Posterior vena cava (tissue), 2 donors: Measurements from ENCODE around the gene KCND3. TPM values are rescaled to one million over a fixed set of nuclear protein-coding genes. Genes with fewer than 3 reads are reported as not detected.

ENCODE experiments used
- DNase-seq: peaks from one replicate; pipeline ENCODE4 v3.0.0-alpha.2; 2020; ENCODE audit warnings: low spot score
- intact Hi-C, 2 donors: fragments of 100-400 bp; cut with DNase I; formaldehyde crosslinking; loops; one replicate each; pipeline versions ENCODE4 v1.14.1 to v1.14.2; 2022 to 2023
- total RNA-seq, 2 donors: library from RNA; stranded (reverse); fragmentation: NEBNext Ultra II Directional; extraction: Animal tissue kit (Norgen Biotek cat#: 25700); gene quantifications; one replicate each; pipeline ENCODE4 v1.2.1, GENCODE V29; 2021
- donor health status: DM: yes; HTN: yes; CAD: no.
- donor health status: DM: yes; HTN: yes; CAD: no.

The KCND3 gene
- total RNA-seq, 2 donors from 2014 or later: 24.6 to 27.8 TPM

DNA sequence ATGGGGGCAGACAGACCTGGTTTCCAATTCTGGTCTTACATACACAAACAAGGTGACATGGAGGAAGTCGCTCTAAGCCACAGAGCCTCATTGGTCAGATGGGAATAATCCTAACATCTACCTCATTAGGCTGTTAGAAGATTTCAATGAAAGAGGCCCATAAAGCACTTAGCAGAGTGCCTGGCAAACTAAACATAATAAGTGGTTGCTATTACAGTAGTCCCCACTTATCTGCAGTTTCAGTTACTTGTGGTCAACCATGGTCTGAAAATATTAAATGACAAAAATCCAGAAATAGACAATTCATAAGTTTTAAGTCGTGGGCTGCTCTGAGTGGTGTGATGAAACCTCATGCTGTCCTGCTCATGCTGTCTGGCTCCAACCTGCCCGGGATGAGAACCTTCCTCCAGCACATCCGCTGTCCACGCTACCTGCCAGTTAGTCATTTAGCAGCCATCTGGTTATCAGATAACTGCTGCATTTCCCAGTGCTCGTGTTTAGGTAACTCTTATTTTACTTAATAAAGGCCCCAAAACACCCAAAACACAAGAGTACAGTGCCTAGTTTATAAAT lies 121.5 kb downstream of the KCND3 start:
- intact Hi-C loops: no loop called here

DNA sequence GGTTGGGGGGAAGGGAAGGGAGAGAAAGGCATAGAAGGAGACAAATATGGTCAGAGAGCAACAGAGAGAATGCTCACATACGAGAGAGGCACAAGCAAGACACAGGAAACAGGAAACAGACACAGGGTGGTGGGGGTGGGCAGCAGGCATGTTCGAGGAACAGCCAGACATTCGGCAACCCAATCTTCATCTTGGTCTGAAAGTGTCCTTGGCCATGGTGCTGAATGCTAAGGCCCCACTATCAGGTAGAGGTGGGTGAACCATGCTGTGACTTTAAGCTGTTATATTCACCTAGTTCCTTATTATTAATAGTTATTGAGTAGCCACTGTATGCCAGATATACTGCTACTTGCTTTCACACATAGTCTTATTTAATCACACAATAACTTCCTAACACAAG lies 124.6 kb downstream of the KCND3 start:
- intact Hi-C loops: no loop called here
- no peak for DNase-seq

More for the DNA sequence above, 121.5 kb downstream of the KCND3 start:
- no peak for DNase-seq

DNA sequence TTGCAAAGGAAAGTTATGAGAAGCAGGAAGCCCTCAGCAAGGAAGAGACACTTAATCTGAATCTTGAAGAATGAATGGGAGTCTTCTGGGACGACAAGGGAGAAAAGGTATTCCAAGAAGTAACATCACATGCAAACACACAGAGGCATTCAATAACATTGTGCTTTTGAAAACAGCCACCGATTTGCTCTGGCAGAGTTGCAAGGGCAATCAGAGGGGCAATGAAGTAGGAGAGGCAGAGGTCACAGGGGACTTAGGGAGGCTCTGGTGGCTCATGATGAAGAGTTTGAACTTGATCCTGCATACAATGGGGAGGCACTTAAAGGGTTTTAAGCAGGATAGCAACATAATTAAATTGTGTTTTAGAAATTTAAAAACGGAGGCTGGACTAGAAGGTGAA lies 126.1 kb downstream of the KCND3 start:
- no peak for DNase-seq
- intact Hi-C loops: no loop called here

DNA sequence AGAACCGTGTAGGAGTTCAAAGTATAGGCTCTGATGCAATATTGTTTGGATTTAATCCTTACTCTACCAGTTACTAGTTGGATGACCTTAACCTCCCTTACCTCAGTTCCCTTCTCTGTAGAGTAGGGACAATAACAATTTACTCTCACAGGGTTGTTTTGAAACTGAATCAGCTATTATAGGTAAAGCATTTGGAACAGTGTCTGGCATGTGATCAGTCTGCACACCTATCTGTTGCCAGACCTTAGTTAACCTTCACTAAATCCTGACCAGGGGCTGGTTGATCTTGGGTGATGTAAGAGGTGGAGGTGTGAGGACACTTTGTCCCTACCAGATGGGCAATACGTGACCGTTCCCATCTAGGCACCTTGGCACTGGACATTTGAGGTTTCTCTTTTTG lies 126.9 kb downstream of the KCND3 start:
- intact Hi-C loops: no loop called here
- no peak for DNase-seq

DNA sequence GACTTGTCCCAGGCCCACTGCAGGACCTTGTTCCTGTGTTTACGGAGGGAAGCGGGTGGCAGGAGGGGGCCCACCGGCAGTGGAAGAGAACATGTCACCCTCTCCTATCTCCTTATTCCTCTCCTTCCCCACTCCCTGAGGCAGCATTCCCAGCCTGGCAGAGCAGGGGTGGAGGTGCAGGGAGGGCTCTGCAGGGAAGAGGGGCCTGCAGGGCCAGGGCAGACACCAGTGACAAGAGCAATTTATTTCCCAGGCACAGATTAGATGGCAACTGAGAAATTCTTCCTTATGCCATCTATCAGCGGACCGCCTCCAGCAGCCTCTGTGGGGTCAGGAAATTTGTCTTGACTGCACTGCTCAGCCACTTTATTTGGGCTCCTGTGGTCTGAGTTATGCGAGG lies 127.9 kb downstream of the KCND3 start:
- DNase-seq: no peak
- intact Hi-C loops: no loop called here

DNA sequence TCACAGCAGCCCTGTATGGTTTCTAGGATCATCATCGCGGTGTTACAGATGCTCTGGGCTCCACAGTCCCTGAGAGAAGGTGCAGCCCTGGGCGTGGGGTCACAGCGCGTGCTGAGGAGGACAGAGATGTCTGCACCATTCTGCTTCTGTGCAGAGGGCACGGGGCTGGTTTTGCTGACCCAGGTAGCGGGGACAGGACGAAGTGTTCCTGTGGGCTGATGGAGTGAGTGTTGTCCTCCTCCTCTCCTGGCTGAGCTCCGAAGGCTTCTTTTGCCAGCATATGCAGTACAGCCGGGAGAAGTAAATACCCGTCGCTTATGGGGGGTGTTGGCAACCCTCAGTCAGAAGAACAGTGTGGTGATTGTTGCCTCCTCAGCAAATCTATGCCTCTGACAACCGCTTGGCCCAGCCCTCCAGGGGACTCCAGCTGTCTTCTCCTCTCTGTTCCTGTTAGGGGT lies 132.2 kb downstream of the KCND3 start:
- intact Hi-C loops: no loop called here
- DNase-seq: peak; percentile 64

DNA sequence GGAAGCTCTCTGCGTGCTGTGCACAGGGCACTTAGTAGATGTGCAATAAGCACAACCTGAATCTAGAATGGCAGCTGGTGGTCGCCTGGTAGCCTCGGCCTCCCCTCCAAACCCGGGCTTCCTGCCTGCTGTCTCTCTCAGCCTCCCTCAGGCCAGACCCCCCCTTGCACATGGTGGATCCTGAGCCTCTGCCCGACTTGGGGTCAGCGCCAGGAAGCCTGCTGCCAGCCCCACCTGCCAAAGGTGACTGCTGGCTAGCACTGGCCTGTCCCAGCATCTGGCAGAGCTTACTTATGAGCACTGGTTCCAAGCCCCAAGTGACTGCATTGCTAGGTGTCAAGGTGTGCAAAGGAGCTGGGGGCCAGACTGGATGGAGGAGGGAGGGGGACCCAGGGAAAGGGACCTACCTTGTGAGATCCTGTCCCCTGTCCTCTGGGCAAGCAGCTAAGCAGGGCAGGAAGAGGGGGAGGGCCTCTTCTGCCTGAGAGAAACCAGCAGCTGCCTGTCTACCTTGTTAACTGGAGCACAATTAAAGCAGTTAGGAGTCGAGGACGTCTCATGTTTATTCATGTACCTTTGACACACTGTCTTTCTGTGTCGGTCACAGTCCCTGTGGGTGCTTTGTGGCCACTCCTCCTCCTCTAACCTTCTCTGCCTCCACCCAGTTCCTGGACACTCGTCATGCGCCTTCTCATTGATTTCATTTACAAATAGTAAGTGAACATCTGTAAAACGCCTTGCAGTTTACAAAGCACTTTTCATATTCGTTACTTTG lies 132.9 kb downstream of the KCND3 start:
- peak; percentile 59 for DNase-seq
- intact Hi-C loops: no loop called here

DNA sequence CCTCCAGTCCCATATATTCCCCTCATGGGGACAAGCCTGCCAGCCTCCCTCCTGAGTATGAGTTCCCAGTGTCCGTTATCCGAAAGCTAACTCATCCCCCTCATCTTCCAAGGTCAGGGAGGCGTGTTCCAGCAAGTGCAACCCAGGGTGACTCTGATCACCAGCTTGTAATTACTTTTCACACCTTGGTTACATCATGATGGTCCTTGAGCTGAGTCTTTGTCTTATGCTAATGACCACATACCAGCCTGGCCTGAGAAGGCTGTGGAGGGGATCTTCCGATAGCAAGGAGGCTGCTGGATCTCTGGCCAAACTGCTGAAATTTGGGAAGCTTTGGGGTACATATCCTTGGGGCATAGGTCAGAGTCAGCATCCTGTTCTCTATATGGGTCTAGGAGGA lies 134.2 kb downstream of the KCND3 start:
- DNase-seq: peak; percentile 47
- intact Hi-C loops: no loop called here

DNA sequence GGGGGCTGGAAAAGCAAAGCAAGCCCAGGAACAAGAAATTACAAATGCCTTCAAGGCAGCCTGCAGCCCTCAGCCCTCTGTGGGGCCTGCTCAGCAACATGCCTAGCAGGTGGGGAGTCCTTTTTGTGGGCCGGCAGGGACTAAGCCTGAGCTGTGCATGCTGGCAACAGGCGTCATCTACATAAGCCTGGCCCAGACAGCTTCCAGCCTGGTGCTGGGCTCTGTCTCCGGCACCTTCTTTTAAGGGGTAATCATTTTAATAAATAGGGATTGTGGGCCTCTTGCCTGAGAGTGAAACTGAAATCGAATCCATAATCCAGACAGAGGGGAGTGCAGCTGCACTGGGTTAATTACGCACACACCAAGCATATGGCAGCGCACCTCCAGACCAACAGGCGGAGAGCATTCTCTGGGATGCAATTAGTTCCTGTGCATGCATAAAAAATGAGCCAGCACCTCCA lies 137.2 kb downstream of the KCND3 start:
- DNase-seq: peak; percentile 54
- intact Hi-C loops: no loop called here

DNA sequence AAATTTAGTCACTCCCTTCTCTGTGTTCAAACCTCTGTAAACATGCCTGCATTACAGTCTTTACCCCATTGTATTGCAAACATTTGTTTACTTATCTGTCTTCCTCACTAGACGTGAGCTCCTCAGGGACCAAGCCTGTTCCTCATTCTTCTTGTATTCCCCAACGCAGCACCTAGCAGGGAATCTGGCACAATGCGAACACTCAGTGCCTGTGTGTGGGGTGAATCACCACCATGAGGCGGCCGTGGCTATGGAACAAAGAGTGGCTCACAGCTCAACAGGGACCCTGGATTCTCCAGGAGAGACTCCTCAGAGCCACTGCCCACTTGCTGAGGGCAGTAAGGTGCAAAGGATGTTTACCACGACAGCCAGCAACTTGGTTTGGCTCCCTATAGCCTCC lies 137.9 kb downstream of the KCND3 start:
- intact Hi-C loops: no loop called here

DNA sequence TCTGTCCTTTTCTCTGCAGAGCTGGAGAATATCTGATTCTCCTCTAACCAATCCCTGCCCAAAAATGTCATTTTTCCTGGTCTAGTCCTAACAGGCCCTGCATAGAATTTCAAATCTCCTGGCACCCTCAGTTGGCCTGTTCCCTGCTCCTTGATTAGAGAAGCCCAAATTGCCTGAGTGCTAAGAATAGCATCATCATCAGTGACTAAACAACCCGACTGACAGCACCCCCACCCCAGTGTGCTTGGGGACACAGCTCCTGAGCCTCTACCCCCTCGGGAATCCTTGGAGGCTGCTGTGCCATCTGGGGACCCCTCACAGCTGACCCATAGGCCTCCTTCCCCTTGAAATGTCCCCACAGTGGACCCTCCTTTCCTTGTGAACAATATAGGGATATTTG lies 139.4 kb downstream of the KCND3 start:
- no peak for DNase-seq
- intact Hi-C loops: no loop called here

More for the DNA sequence above, 137.9 kb downstream of the KCND3 start:
- DNase-seq: peak; percentile 26

DNA sequence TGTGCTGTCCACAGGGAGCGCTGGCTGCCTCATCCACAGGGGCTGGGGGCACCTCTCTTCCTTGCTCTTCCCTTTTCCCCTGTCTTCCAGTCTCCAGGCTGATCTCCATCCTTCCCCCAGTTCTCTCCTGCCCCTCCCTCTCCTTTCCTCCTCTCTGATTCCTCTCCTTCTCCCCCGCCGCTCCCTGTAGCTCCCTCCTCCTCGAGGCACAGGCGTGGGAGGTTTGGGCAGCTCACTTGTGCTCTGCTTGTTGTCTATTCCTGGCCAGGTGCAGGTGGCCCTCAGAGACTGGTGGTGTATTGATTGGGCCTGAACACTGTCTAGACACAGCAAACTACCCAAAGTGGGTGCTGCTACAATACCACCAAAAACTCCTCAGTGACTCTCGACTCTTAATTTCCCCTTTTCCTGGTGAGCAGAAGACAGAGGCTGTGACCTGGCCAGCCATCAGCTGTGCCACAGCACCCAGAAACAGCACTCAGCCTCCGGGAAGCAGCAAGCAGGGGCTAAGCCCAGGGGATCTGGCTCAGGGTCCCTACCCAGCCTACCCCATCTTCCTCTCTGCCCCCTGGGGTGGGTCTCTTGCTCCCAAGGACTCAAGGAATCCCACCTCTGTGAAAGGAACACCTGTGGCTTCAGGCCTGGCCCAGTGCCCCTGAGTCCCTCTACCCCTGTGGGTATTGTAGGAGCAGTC lies 140.5 kb downstream of the KCND3 start:
- DNase-seq: peak; percentile 64
- intact Hi-C loops: no loop called here

DNA sequence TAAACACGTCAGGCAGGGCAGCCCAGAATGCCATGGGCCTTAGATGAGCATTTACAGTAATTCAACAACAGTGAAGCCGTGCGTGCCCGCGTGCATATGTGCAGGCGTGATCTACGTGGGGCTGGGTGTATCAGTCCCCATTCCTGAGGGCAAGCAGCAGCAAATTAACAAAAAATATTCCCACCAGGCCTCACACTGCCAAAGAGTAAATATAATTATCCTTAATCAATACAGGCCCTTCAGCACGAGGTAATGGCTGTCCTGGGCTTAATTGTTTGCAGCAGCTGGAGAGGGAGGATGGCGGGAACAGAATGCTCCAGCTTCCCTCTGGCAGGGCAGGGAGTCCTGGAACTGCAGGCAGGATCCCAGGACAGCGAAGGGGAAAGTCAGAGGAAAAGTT lies 142.0 kb downstream of the KCND3 start:
- DNase-seq: no peak
- intact Hi-C loops: no loop called here

DNA sequence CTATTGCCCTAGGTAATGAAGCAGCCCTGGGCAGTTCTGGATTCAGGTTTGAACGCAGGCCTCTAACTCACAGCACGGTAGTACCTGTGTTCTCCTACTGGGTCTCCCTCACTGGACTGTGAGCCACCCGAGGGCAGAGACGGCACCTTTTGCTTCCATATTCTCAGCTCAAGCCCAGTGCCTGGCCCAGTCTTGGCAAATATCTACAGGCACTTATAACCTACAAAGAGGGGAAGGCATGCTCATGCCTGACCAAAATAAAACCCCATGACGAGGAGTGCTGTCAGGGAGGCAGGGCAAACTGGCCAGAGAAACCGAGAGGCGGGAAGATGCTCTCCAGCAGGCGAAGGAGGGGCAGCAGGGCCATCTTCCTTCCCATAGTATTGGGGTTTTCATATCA lies 142.6 kb downstream of the KCND3 start:
- intact Hi-C loops: no loop called here
- DNase-seq: no peak

DNA sequence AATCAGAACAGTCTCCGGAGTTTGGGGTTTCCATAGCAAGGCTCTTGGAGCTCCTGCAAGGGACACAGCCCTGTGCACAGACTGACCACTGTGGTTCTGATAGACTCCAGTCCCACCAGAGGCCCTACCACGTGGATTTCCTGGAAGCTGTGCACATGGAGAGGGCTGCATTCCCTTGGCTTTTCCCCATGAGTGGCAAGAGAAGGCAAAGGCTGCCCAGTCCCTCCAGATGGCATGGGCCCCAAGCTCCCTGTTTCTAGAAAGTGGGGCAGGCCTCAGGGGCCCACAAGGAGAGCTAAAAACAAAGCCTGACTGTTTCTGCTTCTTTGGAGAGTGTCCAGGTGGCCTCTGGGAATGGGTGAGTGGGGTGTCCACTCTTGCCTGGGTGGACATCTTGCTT lies 146.3 kb downstream of the KCND3 start:
- no peak for DNase-seq
- intact Hi-C loops: no loop called here

DNA sequence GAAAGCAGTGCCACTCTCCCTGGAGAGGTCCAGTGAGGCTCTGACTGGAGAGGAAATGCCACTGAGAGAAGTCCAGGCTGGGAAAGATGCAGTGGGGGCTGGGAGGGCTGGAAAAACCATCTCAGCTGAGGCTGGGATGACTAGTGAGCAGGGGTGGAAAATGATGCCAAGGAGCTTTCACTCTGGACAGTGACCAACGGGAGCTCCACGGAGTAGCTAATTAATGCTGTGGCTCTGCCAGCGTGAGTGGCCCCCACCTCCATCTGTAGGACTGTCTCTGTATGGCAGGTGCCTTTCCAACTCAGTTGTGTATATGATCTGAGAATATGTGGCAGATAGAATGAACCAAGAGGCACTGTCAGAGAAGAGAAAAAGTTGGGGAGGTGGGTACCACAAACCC lies 147.1 kb downstream of the KCND3 start:
- no peak for DNase-seq
- intact Hi-C loops: no loop called here

DNA sequence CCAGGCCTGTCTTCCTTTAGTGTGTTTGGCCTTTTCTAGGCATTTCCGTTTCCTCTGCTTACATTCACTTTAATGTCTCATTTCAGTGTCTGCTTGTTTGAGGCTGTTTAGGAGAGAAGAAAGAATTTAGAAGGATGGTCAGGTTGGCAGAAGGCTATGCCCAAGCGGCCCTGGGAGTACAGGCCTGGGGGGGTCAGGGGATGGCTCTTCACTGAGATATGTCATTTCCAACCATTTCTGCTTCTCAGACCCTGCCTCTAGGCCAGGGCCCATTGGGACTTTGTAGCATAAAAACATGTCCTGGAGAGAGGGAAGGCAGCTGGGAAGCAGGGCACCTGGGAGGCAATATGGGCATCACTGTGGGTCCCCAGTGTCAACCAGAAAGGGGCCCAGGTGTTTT lies 147.7 kb downstream of the KCND3 start:
- intact Hi-C loops: no loop called here
- DNase-seq: no peak

DNA sequence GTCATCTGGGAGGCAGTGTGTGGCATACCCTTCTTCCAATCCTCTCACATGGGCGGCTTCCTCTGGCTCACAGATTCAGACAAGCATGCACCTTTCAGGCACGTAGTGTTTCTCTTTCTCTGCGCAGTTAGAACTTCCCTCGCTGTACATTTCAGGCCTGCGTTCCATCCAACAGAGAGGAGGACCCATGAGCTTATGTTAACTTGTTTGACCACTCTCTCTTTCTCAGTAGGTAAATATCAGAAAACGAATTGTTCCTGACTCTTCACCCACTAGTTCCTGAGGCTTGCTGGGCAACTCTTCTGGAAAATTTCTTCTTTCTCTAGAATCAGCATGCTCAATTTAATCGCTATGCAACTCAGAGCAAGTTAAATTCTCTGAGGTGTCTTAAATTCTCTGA lies 148.3 kb downstream of the KCND3 start:
- intact Hi-C loops: no loop called here
- no peak for DNase-seq

DNA sequence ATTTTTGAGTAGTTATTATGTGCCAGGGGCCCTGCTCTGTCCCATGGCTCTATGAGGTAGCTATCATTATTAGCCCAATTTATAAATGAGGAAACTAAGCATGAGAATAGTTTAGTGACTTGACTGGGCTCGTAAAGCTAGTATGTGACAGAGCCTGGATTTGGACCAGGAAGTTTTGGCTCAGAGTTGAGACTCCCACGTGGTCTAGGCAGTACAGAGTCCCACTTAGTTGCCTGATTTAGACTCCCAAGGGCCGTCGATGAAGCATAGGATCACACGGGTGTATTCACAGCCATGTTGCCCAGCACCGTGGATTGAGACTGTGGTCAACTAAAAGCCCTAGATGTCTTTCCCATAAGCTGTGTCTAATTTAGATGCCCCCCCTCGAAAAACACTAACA lies 152.1 kb downstream of the KCND3 start:
- intact Hi-C loops: no loop called here
- no peak for DNase-seq

DNA sequence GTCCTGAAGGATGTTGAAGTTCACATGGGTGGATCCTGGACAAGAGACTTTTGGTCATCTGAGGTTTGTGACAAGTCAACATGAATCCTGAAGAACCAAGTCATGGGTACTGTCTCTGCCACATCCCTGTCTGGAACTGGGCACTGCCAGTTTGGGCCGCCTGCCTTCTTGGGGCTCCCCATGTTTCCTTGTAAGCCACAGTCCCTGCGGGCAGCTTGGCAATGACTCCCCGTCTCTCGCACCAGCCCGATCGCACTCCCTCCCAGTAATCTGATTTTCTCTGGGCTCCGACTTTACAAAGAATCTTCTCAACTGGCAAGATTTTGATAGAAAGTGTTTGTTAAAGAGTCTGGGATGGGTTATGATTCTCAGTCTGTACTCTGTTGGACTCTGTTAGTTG lies 153.4 kb downstream of the KCND3 start:
- no peak for DNase-seq
- intact Hi-C loops: no loop called here

DNA sequence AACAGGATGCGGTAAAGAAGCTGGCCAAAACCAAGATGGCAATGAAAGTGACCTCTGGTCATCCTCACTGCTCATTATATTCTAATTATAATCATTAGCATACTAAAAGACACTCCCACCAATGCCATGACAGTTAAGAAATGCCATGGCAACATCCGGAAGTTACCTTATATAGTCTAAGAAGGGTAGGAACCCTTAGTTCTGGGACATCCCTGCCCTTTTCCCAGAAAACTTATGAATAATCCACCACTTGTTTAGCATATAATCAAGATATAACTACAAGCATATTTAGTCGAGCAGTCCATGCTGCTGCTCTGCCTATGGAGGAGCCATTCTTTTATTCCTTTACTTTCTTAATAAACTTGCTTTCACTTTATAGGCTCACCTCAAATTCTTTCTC lies 154.0 kb downstream of the KCND3 start:
- DNase-seq: no peak
- intact Hi-C loops: no loop called here
